Tibial nerve (tissue), 4 donors: ENCODE measurements around the gene LSP1.

Source experiments
- CTCF ChIP-seq, 5 experiments: fragments of 200-600 bp in 3 of 5; fragments of 450-650 bp in 2 of 5; sonication (generic) in 3 of 5; IDR thresholded peaks; one replicate each; pipeline ENCODE4 v1.5.1; 2016 to 2019; ENCODE audit warnings: antibody characterized with exemption in 5 of 5, mild to moderate bottlenecking in 3 of 5, moderate library complexity in 2 of 5
- EP300 ChIP-seq, 2 donors: sonication (generic); formaldehyde crosslinking; IDR thresholded peaks; one replicate each; pipeline ENCODE4 v1.6.1; 2017; ENCODE audit warnings: antibody characterized with exemption in 2 of 2, mild to moderate bottlenecking in 1 of 2
- POLR2A ChIP-seq, 2 donors: fragments of 450-650 bp; IDR thresholded peaks; one replicate each; pipeline ENCODE4 v1.6.1; 2017; ENCODE audit warnings: antibody characterized with exemption in 2 of 2, mild to moderate bottlenecking in 2 of 2, moderate library complexity in 2 of 2

DNA sequence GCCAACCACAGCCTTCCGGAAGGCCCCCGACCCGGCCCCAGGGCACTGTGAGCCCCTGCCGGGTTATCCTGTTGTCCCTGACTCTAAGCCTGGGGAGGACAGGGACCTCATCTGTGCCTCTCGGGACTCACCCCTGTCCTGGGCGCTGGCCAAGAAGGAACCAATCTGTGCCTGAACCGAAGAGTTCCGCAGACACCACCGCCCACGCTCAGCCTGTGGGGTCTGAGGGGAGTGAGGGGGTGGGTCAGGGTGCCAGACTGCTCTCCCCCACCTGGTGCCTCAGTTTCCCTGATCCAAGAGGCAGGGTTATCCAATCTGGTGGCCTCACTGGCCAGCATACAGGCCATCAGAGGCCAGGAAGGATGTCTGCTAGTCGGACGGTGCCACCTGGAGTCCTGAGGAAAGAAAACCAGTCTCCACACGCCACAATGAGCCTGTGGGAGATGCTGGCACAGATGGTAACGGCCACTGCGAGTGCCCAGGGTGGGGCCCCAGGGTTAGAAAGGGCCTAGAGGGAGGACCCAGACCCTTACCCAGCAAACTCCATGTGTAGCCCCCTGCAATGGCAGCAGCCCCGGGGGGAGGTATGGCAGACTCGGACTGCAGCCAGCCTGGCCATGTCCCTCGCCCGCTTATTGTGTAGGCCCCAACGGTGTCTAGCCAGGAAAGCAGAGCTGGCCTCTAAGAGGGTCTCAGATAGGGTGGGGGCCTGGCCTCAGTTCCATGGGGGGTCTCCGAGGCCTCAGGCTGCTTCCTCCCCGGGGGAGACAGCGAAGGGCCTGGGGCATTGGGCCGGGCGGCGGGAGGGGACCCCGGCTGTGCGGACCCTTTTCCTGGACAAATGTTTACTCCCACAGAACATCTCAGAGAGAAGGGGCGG is 65.8 kb downstream of the LSP1 start:
- no peak for TF ChIP-seq POLR2A (IDR thresholded peaks at IDR 0.05)
- TF ChIP-seq CTCF (IDR thresholded peaks at IDR 0.05): no peak
- no peak for TF ChIP-seq EP300 (IDR thresholded peaks at IDR 0.05)
